GM12875 (cell line): ENCODE measurements around the gene PLCG2.
A peak's percentile ranks its signal among the peaks of the same experiment; 100 is the strongest.

ENCODE experiments used
- H3K4me3 ChIP-seq: one replicate; pipeline ENCODE4 v1.5.1; 2011; ENCODE audit warnings: low read depth, low read length, control low read depth
- CTCF ChIP-seq: IDR thresholded peaks from 2 replicates; pipeline ENCODE4 v1.5.1; 2011; ENCODE audit warnings: low read depth, mild to moderate bottlenecking, control low read depth, inconsistent platforms, low read length, moderate library complexity, borderline replicate concordance; ENCODE audit not compliant: insufficient read depth

Gene PLCG2

GRCh38 chr16:81823734-81824133 lies 44.6 kb downstream of the PLCG2 start:
- no peak for TF ChIP-seq CTCF
- no peak overlapping the region for H3K4me3 ChIP-seq

- no peak for TF ChIP-seq CTCF
- H3K4me3 ChIP-seq: no peak overlapping the region
Measured at GRCh38 chr16:81826523-81826922, 47.4 kb downstream of the PLCG2 start.

- H3K4me3 ChIP-seq: peak overlapping the region; percentile 48
- TF ChIP-seq CTCF: no peak
Measured at GRCh38 chr16:81830845-81831540, 51.9 kb downstream of the PLCG2 start.

- peak; percentile 67 for TF ChIP-seq CTCF
- peak overlapping the region; percentile 48 for H3K4me3 ChIP-seq
Measured at GRCh38 chr16:81831722-81832126, 52.6 kb downstream of the PLCG2 start.

GRCh38 chr16:81832801-81833547 lies 53.9 kb downstream of the PLCG2 start:
- H3K4me3 ChIP-seq: no peak overlapping the region
- no peak for TF ChIP-seq CTCF

- H3K4me3 ChIP-seq: no peak overlapping the region
- TF ChIP-seq CTCF: no peak
Measured at GRCh38 chr16:81833751-81834150, 54.7 kb downstream of the PLCG2 start.

GRCh38 chr16:81834868-81835267 lies 55.8 kb downstream of the PLCG2 start:
- TF ChIP-seq CTCF: no peak
- no peak overlapping the region for H3K4me3 ChIP-seq
